HG03520 (cell line): ENCODE results near the gene MAP1B.
A peak's percentile ranks its signal among the peaks of the same experiment; 100 is the strongest.

Experiments used
- ATAC-seq: cut with Tn5 transposase; IDR thresholded peaks from one replicate; pipeline ENCODE4 v1.9.1; 2021; ENCODE audit warnings: mild to moderate bottlenecking, moderate library complexity; ENCODE audit not compliant: unreplicated experiment

Gene MAP1B

DNA sequence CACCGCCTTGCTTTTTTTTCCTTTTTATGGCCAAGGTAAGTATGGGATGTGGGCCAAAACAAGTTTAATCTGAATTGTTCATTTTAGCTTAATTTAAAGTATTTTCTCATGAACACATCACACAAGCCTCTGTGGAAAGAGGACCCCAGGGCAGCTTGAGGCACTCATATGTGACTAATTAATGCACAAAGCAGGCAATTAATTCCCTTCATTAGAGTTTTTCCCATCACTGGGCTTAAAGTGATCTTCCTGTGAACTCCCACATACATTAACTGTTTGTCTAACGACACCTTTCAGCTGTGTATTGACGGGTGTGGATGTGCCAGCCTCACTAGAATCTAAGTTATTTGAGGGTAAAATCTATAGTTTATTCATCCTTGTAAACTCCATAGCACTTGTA is 109.5 kb downstream of the MAP1B start:
- ATAC-seq = no peak

DNA sequence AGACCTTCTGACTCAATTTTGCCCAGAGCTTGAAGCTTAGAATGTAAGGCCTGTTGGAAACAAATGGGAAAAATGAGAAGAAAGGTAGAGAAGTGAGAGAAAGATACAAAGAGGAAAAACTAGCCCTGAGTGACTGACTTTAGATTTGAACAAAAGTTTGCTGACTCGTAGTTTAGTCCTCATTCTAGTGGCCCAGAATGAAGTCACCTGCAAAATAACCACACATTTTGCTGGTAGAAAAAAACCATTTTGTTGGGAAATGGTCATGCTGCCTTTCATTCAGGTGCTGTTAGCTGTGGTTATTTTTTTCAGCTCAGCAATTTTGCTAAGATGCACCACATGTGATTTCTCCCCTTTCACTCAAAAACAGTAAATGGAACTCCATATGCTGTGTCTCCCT is 113.8 kb downstream of the MAP1B start:
- ATAC-seq = no peak

DNA sequence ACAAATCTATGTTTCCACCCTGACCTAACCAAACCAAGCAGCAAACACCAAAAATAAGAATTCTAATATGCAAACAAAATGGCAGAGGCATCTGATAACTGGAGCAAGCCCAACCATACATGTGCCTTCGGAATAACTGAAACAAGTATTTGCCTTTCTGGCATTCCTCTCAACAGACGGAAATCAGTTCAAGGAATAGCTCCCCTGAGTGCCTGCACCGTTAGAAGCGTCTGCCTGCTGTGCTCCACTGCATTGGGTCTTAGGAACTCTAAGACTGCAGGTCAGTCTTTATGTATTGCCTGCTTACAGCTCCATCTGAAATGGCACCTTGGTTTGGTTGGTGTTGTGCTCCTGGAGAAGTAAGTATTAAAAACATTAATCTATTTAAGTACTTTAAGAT is 114.3 kb downstream of the MAP1B start:
- no peak for ATAC-seq

DNA sequence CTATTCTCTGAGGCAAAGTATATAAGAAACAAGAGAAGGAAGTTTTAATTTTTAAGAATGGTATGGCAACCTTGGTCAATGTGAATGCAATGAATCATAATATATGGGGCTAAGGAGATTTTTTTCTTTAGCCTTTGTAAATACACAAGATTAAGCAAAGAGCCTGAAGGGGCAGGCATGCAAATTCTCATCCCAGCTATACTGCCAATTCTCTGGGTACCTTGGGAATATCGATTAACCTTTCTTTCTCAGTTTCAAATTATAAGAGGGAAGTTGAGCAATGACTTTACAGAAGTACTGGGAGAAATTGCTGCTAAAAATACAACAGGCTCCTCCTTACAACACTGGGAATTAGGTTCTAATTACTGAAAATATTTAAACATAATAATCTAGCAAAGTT is 115.2 kb downstream of the MAP1B start:
- no peak for ATAC-seq

DNA sequence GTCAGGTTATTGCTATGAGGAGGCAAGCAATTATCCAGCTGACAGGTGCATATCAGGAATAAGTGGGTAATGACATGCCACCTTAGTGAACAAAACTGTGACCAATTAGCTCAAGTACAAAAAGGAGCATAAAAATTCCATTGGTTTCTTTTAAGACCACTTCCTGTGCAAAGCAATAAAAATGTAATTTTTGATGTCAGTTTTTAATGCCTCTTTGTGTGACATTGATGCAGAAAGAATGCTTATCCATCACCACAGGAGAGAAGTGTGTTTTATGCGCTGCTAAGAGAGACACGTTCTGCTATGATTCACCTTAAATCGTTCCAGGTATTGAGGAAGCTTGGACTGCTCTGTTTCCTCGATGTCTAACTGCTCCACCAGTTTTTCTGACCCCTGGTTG is 116.1 kb downstream of the MAP1B start:
- ATAC-seq = no peak

DNA sequence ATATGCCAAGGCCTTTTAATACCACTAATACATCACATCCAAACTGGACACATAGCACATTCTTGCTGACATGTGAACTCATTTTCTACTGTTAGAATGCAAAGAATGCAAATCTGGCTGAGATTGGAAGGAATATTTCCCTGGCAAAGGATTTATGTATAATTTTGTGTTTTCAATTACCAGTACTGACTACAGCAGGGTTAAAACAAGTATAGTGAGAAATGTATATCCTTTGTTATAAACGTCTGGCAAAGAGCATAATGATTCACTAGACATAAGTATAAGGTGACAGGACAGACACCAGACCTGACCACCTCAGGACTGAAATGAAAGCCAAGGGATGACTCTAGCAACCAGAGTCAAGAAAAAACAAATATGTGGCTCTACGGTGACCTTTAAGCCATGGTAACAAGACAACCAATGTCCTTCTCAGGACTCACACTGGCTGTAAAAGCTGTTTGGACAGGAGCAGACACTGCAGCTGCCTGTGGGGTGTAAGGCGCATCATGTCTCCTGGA is 117.7 kb downstream of the MAP1B start:
- ATAC-seq = no peak

DNA sequence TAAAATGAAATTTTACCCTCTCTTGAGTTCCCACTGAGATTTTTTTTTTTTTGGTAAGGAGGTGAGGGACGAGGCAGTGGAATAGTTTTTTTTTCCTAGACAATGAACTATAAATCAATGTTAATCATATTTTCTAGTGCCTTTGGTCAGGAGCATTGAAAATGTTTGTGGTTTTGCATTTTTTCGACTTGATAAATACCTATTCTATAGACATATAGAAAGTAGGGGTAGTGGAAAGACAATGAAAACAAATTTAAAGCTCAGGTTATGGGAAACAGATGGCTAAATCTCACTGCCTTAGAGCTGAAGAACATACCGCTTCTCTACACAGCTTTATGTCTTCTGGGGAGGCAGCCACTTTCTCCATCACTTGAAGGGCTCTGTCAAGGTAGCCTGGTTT is 118.5 kb downstream of the MAP1B start:
- ATAC-seq = no peak

DNA sequence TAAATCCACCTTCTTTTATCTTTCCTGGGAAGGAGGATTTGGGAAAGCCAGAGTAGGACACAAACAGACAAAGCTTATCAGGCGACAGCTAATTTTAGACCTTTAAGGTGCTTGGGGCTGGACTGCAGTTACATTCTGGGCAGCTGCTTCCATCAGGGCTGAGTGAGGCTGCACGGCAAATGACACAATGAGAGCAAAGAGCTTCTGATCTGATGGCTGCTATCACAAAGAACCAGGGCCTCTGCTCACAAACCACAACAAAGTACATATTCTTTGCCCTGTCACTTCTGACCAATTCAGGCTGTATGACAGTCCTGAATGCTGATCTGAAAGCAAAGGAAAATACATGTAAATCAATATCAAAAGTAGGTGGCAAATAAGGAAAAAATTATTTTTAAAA is 119.7 kb downstream of the MAP1B start:
- ATAC-seq = no peak

DNA sequence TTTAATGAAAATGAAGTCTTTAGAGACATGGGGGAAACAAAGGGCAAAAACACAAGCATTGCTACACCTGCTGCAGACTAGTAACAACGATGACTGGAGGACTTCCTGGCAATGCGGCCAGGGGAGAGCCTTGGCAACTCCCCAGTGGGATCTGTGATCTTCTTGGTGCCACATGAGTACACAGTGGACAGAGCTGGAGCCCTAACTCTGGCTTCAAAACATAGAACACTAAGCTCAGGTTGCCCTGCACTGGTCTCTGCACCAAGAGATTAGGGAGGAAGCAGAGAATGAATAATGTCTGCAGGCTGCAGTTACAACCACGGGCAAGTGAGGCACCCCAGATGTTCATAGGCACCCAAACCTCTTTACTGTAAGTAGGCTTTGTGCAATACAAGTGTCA is 121.7 kb downstream of the MAP1B start:
- no peak for ATAC-seq

DNA sequence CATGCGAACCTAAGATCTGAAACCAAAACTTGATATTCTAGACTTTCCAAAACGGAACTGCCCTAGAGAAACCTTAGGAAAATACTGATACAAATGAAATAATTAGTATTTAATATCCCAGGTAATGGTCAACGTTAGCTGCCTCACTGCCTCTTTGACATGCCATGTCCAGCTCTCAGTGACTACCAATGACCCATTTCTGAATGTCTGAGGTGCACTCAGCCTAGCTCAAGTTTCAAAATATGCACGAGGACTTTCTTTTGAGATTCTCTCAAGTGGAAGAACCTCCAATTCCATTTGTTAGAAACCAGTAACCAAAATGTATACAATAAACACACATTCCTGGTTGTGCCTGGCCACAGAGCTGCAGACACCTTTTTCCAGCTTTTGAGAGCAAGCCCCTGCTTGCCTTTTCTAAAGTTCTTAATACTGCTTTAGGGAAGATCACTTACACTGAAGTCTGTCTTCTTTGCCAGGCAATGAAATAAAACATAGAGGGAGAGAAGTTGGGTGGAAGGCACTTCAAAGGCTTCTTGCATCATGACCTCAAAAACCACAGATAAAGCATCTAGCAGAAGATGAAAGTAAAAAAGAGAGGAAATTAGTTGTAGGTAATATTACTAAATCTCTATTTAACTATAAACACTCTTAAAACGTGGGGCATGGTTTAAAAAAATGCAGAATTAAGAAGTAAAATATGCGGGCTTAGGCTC is 124.9 kb downstream of the MAP1B start:
- ATAC-seq = no peak

DNA sequence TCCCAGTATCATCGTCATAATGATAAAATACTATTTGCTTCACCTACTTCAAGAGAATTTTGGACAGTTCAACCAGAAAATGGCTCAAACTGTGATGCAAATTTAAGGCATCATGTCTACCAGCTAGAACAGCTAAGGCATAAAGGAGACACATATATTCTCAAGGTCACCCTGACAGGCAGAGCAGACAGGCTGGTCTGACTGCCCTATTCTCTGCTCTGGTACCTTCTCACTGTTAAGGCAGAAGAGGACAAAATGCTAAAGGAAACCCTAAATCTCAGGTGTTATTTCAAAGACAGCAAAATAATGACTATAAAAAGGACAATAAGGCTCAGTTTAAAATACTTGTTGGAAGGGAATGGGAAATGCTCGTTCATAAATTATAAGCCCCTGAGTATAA is 125.6 kb downstream of the MAP1B start:
- ATAC-seq = no peak

DNA sequence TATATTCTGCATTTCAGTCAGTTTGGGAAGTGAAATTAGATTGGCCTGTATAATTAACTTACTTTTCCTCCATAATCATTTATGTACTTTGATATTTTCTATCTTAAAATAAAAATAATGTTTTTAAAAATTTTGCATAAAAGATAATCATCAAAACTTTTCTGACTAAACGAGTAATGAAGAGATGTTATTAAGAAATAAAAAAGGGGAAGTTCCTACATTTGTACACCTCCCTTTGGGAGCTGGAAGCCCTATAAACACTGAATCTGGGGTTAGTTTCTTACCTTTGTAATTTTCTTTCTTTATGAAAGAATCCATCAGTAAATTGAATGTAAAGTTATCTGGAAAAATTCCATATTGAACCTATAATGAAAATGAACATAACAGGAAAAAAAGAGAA is 126.6 kb downstream of the MAP1B start:
- ATAC-seq = no peak

DNA sequence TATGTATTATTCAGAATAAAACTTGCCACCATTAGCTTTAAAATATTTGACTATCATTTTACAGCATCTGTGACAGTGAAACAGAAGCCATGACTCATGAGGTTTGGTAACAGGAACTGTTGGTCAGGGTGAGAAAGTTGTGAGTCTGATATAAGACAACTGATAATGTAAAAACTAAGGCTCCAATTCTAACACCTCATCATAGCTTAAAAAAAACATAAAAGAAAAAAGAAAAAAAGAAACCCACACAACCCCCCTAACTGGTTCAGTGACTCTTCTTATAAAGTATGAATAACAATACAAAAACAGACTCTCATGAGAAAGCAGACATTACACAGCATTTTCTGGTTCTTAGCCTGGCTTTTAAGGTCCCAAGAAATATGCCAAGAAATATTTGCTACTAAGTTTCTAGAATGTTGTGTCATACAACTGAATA is 127.0 kb downstream of the MAP1B start:
- ATAC-seq = peak; percentile 77

DNA sequence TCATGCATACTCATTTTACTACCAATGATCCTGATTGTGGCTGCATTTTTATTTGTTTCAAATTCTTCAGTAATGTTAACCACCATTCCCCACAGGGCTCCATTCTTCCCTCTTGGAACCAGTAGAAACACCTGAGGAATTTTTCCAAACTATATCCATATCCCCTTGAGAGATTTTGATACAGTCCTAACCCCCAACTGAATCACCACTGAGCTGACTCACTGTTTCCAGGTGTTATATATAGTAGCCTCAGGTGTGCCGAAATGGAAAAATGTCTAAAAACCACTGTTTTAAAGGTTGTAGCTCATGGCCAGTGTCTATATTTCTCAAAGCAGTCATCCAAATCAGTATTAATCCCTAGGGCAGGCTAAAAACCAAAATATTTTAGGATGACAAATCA is 127.6 kb downstream of the MAP1B start:
- no peak for ATAC-seq

DNA sequence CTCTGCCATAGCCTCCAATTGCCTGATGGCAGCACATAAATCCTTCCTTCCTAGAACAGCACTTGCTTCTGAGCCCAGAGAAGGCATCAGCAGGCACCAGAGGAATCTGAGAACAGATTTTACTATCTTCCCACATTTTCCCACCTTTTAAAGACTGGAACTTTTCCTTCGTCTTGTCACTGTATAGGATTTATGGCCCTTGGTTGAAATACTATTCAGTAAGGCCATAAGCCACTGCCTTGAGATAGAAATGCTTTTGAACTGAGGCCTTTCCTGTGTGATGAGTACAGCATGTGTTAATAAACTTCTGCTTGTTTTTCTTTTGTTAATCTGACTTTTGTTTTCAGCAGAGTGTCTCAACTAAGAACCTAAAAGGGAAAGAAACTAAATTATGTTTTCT is 128.4 kb downstream of the MAP1B start:
- ATAC-seq = no peak

DNA sequence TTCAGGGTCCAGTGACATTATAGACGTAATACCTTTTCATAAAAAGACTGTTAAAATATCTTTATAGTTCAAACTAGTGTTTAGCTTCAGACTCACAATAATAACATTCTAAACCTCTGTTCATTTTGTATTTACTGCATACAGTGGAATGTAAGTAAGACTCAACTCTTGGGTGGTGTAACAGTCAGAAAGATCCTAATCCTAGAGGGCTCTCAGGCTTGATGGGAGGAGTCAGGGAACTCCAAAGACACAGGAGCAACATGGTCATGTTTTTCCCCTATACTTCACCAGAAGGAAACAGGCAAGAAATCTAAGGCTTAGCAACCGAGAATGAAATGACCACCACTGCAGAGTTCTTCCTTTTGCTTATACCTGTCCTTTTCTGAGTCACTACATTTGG is 130.1 kb downstream of the MAP1B start:
- no peak for ATAC-seq

DNA sequence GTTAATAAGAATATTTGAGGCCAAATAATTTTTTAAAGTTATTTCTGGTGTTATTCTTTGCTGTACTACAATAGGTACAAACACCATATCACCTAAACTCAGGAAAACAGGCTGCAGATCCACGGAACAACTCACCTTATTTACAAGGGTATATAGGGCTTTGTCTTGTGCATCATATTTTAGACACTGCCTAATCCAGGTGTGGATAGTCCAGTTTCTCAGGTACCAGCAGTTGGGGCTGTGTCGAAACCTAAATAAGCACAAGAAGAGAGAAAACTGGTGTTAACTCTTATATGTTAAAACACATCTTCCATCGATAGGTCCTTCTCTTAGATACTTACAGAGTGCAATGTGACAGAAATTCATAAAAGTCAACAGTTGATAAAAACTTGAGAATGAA is 130.6 kb downstream of the MAP1B start:
- ATAC-seq = no peak

DNA sequence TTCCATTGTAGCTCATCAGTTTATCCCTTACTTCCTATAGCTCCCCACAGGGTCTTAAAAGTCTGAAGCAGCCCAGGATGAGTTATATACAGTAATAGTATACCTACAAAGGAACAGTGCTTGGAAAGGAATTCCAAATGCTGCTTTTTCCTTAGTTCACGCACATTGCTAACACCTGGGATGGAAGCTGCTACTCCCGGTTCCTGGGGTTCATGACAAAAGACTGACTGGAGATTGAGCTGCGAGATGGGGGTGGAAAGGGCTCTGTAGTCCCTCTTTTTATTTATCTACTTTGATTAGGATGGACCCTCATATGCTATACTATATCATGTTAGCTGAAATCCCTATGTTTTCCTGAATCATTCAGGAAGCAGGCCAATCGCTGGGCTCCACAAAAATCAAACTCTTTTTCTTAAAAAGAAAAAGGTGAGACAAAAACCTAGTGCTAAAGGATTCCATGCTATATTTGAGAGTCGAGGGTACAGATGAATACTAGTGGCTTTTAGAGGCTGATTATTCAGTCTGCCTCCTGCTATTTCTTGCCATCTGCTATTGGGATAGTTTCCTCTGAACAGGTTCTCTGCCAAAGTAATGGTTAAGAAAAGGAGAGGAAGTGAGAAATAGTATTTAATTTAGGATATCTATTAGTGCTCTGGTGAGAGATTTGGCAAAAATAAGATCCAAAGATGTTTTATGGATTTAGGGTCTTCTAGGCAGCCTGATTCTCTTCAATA is 131.6 kb downstream of the MAP1B start:
- ATAC-seq = no peak

DNA sequence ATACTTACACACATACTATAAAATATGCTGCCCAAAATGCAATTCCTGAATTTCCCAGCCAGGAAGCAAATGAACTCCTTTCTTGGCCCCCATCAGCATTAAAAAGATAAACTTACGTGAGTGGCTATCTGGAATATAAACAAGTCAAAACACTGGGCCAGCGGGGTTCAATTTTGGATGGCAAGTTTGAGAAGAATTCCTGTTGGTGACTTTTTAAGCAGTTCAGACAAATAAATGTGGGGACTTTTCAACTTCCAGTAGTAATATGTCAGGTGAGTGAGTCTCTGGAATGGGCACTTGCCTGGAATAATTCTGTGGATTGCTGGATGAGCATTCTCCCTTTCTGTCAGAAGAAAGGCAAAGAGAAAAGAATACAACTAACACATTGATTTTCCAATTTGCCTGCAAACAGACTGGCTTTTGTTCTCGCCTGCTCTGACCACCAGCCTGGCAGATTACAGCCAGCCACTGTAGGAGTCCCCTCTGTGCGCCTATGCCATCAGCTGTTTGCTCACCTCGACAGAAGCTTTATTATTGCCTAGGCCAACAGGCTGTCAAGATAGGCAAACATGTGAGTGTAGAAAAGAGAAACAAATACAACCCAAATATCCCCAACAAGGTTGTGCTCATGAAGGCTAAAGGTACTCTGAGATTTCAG is 134.2 kb downstream of the MAP1B start:
- no peak for ATAC-seq

DNA sequence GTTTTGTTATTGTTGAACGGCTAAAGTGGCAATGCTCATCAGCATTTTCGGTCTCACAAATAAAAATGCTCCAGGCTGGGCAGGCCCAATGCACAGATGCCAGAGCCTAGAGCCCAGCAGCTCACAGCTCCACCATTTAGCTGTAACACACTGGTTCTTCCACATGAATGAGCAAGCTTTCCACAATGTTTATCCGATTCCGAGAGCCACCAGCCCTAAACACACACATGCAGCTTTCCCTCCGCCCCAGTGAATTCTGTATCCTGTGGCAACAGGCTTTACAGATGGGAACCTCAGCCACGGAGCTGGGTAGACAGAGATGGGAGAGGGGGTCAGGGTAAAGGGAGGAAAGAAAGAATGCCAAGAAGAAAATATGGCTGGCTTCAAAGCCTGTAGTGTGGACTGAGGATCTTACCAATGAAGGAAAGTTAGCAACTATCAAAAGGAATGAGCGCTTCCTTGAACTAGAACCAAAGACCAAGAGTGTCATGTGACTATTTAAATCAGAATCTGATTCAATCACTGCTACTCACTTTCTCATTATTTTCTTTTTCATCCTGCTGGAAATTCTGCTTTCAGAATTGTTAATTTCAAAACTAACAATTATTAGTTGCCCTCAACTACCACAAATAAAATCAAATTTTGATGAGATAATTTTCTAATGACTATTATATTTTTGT is 135.7 kb downstream of the MAP1B start:
- no peak for ATAC-seq

DNA sequence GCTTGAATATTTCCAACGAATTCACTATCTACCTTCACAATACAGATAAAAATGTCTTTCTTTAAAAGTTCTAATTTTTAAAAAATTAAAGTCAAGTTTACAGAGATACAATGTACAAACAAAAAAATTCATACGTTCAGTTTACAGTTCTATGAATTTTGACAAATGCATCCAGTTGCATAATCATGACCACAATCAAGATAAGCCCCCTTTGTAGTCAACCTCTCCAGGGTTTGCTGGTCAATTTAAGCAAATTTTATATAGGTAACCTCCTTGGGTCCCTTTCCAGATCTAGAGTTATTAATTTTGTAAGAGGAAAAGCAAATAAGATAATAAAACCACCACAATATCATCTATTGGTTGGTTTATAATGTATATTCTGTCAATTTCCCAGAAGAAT is 136.4 kb downstream of the MAP1B start:
- no peak for ATAC-seq
